GM23248 (cell line): ENCODE measurements around the gene TMCC1.

Experiments used
- EZH2 ChIP-seq: fragments of 200-600 bp; sonication (generic); IDR thresholded peaks from 2 replicates; pipeline ENCODE4 v1.6.1; 2018; ENCODE audit warnings: antibody characterized with exemption, mild to moderate bottlenecking; ENCODE audit not compliant: insufficient read depth, poor library complexity, severe bottlenecking
- EZH2phosphoT487 ChIP-seq: fragments of 200-600 bp; sonication (generic); IDR thresholded peaks from 2 replicates; pipeline ENCODE4 v1.6.1; 2018; ENCODE audit warnings: antibody characterized with exemption, moderate library complexity, mild to moderate bottlenecking, low read depth; ENCODE audit not compliant: insufficient read depth

- TF ChIP-seq EZH2 (no peak), EZH2phosphoT487 (no peak)
Observed at GRCh38 chr3:129777806-129778205, 115.7 kb downstream of the TMCC1 start.
